ENCODE measurements around the gene HOXD13.

HOXD13 gene

GRCh38 chr2:176105078-176105729, 12.7 kb downstream of the HOXD13 start:
- Mint-ChIP-seq H3K27me3 (peaks cover 56% of the 10 kb centered on the region), H3K9me3 (ENCODE audit: low read depth) (no peaks in the 10 kb centered on the region), H3K36me3 (no peaks in the 10 kb centered on the region), H3K4me1 (ENCODE audit: low read depth) (peaks cover 30% of the 10 kb centered on the region), H3K4me3 (no peak overlapping the region), H3K27ac (no peak overlapping the region)

- H3K4me3 Mint-ChIP-seq, result peak overlapping the region; percentile 84
- peaks cover 30% of the 10 kb centered on the region for H3K4me1 Mint-ChIP-seq (ENCODE audit: low read depth)
- H3K9me3 Mint-ChIP-seq (ENCODE audit: low read depth), result no peaks in the 10 kb centered on the region
- no peaks in the 10 kb centered on the region for H3K36me3 Mint-ChIP-seq
- H3K27me3 Mint-ChIP-seq, result peaks cover 59% of the 10 kb centered on the region
- no peak overlapping the region for H3K27ac Mint-ChIP-seq
Measured at GRCh38 chr2:176105730-176106580, 13.4 kb downstream of the HOXD13 start.

DNA sequence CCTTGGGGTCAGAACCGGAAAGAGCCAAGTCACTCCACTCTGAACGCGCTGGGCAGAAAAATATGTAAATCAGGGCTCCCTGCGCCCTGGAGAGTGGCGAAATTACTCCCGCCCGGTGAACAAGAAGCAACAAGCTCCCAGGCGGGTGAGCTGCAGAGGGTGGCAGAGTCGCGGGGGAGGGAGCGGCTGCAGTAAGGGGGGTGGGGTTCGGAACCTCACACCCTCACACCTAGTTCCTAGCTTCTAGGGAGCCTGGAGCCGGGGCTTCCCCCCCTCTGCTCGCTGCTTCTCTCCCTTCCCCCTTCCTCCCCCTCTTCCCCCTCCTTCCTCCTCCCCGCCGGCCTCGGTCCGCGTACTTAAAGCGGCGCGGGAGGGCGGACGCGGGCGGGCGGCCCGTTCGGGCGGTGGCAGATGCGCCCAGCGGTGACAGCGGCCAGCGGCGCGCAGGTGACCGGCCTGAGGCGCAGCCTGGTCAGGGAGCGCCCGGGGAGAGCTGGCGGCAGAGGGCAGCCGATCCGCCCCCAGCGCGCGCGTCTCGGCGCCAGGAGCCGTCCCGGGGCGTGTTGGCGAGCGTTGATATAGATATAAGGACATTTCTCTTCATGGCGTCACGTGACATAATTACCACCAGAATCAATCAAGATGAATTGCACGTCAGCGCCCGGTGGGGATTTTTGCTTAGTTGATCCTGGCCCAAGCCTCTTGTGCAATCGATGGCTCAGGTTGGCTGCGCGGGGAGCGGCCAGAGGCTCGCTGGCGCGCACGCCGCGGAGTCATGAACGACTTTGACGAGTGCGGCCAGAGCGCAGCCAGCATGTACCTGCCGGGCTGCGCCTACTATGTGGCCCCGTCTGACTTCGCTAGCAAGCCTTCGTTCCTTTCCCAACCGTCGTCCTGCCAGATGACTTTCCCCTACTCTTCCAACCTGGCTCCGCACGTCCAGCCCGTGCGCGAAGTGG, 14.3 kb downstream of the HOXD13 start, which contains the start of gene HOXD11:
Gene HOXD11, plus strand, starts transcription at position 700 of the 959 bp plus-strand sequence. Its CDS starts 76 bp downstream, at position 776.
- H3K36me3 Mint-ChIP-seq, result peaks cover 2% of the 10 kb centered on the region
- peaks cover 32% of the 10 kb centered on the region for H3K4me1 Mint-ChIP-seq (ENCODE audit: low read depth)
- H3K4me3 Mint-ChIP-seq, result peak within 1 kb of the TSS; percentile 84
- H3K27ac Mint-ChIP-seq, result peak within 1 kb of the TSS; percentile 41
- no peaks in the 10 kb centered on the region for H3K9me3 Mint-ChIP-seq (ENCODE audit: low read depth)
- H3K27me3 Mint-ChIP-seq, result peaks cover 61% of the 10 kb centered on the region

- Mint-ChIP-seq H3K36me3 (peaks cover 2% of the 10 kb centered on the region), H3K4me1 (ENCODE audit: low read depth) (peaks cover 32% of the 10 kb centered on the region), H3K27ac (no peak overlapping the region), H3K4me3 (no peak overlapping the region), H3K27me3 (peaks cover 58% of the 10 kb centered on the region), H3K9me3 (ENCODE audit: low read depth) (no peaks in the 10 kb centered on the region)
Measured at GRCh38 chr2:176107731-176108181, 15.2 kb downstream of the HOXD13 start.

DNA sequence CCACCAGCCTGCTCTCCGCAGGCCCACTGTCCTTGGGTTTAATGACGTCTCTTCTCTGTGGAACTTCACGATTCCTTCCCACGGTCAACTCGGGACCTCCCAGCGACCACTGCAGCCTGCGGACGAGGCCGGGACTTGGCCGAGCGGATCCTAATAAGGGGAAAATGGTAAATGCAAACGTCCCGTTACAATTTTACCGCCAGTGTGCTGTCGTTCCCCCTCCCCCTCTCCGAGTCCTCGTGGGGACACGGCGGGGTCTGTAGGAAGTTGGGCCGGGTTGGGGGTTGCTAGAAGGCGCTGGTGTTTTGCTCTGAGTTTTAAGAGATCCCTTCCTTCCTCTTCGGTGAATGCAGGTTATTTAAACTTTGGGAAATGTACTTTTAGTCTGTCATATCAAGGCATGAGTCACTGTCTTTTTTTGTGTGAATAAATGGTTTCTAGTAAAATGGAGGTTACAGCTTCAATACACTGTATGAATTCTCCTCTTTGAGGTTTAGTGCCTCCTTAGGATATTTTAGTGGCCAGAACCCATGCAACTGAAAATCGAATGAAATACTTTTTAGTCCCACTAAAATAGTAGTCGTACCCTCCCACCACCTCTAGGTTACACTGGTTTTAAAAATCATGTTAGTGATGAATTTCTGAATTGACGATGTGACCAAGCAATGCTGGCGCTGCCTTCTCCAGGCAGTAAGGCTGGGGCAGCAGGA, 16.8 kb downstream of the HOXD13 start:
- H3K27me3 Mint-ChIP-seq, result peaks cover 61% of the 10 kb centered on the region
- H3K4me3 Mint-ChIP-seq, result peak overlapping the region; percentile 23
- H3K4me1 Mint-ChIP-seq (ENCODE audit: low read depth), result peaks cover 28% of the 10 kb centered on the region
- no peaks in the 10 kb centered on the region for H3K9me3 Mint-ChIP-seq (ENCODE audit: low read depth)
- peak overlapping the region; percentile 25 for H3K27ac Mint-ChIP-seq
- H3K36me3 Mint-ChIP-seq, result peaks cover 2% of the 10 kb centered on the region

- H3K4me3 Mint-ChIP-seq, result no peak overlapping the region
- peak overlapping the region; percentile 25 for H3K27ac Mint-ChIP-seq
- H3K36me3 Mint-ChIP-seq, result peaks cover 2% of the 10 kb centered on the region
- H3K4me1 Mint-ChIP-seq (ENCODE audit: low read depth), result peaks cover 23% of the 10 kb centered on the region
- peaks cover 60% of the 10 kb centered on the region for H3K27me3 Mint-ChIP-seq
- H3K9me3 Mint-ChIP-seq (ENCODE audit: low read depth), result no peaks in the 10 kb centered on the region
Measured at GRCh38 chr2:176109946-176110345, 17.4 kb downstream of the HOXD13 start.

DNA sequence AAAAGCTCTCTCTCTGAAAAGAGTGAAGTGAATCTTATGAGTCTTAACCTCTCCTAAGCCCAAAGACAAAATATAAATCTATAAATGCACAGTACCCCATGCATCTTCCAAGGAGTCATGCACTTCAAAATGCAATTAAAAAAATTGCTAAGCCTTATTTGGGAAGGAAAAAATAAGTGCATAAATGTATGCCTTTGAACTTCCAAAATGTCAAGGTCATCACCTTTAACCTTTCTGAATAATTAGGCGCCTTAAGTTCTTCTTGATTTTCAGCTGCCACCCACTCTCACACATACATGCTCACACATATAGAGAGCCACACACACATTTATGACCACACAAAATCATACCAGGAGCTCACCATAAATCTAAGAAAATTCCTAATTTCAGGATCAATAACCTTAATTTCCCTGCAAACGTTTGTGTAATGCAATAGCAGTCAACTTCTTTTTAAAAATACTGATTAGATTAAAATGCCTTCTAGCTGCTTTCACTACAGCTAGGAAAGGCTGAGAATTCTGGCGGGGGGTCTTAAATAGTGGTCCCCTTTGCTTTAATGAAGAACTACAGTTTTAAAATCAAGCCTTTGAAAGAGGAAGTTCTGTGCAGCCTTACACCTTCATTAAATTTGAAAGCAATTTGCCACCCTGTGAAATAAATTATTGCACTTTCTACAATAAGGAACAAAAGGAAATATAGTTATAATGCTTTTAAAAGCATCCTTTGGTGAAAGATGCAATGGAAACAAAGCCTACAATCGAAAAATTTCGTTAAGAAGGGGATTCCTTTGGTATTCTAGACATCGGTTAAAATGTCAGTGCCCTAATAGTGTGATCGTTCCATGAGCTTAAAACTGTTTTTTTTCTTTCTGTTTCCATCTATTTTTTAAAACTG, 18.1 kb downstream of the HOXD13 start:
- no peak overlapping the region for H3K27ac Mint-ChIP-seq
- no peak overlapping the region for H3K4me3 Mint-ChIP-seq
- H3K4me1 Mint-ChIP-seq (ENCODE audit: low read depth), result peaks cover 19% of the 10 kb centered on the region
- peaks cover 2% of the 10 kb centered on the region for H3K36me3 Mint-ChIP-seq
- H3K27me3 Mint-ChIP-seq, result peaks cover 56% of the 10 kb centered on the region
- no peaks in the 10 kb centered on the region for H3K9me3 Mint-ChIP-seq (ENCODE audit: low read depth)

DNA sequence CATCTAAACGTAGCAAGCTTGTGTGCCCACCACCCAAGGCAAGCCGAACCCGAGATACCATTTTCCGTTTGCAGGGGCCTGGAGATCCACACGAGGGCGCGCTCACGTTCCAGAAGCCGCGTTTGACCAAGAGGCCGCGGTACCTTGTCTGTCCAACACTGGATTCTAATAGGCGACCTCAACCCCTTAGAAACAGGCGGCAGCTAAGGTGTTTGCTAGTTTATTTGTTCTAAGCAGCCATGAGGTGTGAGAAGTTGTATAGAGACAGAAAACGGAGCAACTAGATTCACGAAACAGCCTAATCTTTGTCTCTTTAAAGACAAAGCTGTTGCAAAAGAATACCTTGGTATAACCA, 18.8 kb downstream of the HOXD13 start:
- Mint-ChIP-seq H3K27ac (no peak overlapping the region), H3K36me3 (peaks cover 2% of the 10 kb centered on the region), H3K27me3 (peaks cover 53% of the 10 kb centered on the region), H3K9me3 (ENCODE audit: low read depth) (no peaks in the 10 kb centered on the region), H3K4me3 (no peak overlapping the region), H3K4me1 (ENCODE audit: low read depth) (peaks cover 13% of the 10 kb centered on the region)

DNA sequence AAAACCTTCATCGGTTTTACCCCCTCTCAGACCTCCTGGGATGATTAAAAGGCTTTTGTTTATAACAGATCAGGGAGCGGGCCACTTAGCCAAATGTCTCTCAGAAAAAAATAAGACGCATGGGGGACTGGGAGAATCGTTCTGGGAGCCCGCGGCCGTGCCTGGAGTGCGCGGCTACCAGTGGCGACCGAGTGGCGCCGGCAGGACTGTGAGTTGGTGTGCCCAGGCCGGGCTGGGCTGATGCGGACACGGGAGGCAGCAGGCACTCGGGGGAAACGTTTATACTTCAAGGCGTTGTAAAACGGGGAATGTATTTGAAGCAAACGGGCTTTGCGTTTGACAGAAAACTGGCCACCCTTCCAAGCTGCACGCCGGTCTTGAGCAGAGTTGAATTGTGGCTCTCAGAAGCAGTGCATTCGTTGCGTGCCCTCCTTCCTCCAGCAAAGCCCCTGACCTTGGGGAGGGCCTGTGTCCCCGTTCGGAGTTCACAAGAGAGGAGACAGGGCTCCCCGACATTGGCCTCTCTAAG, 19.4 kb downstream of the HOXD13 start:
- no peaks in the 10 kb centered on the region for H3K9me3 Mint-ChIP-seq (ENCODE audit: low read depth)
- peaks cover 55% of the 10 kb centered on the region for H3K27me3 Mint-ChIP-seq
- H3K4me1 Mint-ChIP-seq (ENCODE audit: low read depth), result peaks cover 11% of the 10 kb centered on the region
- no peak overlapping the region for H3K4me3 Mint-ChIP-seq
- no peak overlapping the region for H3K27ac Mint-ChIP-seq
- peaks cover 4% of the 10 kb centered on the region for H3K36me3 Mint-ChIP-seq

GRCh38 chr2:176112375-176113302, 20.1 kb downstream of the HOXD13 start:
- H3K27me3 Mint-ChIP-seq, result peaks cover 55% of the 10 kb centered on the region
- H3K36me3 Mint-ChIP-seq, result peaks cover 4% of the 10 kb centered on the region
- peak overlapping the region; percentile 22 for H3K27ac Mint-ChIP-seq
- no peaks in the 10 kb centered on the region for H3K9me3 Mint-ChIP-seq (ENCODE audit: low read depth)
- peaks cover 8% of the 10 kb centered on the region for H3K4me1 Mint-ChIP-seq (ENCODE audit: low read depth)
- no peak overlapping the region for H3K4me3 Mint-ChIP-seq

- H3K4me3 Mint-ChIP-seq, result no peak overlapping the region
- peaks cover 3% of the 10 kb centered on the region for H3K9me3 Mint-ChIP-seq (ENCODE audit: low read depth)
- H3K27ac Mint-ChIP-seq, result no peak overlapping the region
- peaks cover 7% of the 10 kb centered on the region for H3K36me3 Mint-ChIP-seq
- peaks cover 6% of the 10 kb centered on the region for H3K4me1 Mint-ChIP-seq (ENCODE audit: low read depth)
- H3K27me3 Mint-ChIP-seq, result peaks cover 61% of the 10 kb centered on the region
Measured at GRCh38 chr2:176114120-176114929, 21.8 kb downstream of the HOXD13 start.
